ENCODE results near the gene SETD5. TPM values are rescaled to one million over a fixed set of nuclear protein-coding genes. Genes with fewer than 3 reads are reported as not detected.

Gene SETD5
- total RNA-seq, 1 donor from 2014 or later = 123 TPM

DNA sequence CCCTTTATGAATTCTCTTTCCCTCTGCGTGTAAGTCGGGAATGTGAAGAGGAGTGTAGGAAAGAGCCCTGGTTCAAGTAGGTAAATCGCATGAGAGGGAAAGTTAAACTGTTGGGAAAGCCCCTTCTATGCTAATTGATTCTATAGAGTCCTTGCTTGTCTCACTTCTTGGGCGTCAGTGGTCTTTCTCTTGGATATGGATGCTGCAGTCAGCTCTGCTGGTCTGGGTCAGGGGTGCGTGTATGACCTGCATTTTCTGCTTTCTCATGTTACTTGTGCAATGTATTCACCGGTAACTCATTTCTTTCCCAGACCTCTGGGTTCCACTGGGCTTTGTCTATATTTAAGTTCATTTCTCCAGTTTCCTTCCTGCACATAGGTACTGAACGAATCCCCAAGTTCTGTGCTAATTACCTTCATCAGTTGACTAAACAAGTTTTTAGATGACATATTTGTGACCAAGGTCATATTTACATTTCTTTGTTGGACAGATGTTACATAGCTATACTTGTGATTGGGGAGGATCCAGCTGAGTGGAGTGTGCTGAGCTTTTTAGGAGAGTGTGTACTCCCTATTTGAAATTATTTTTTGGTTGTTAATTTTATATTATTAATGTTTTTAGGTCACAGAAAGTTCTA is 1.4 kb downstream of the SETD5 start:
- no peaks in the 10 kb centered on the region for H3K27me3 Mint-ChIP-seq (ENCODE audit: low read depth)
- DNase-seq (ENCODE audit: low spot score) = no peak
- peaks cover 66% of the 10 kb centered on the region for H3K4me1 Mint-ChIP-seq (ENCODE audit: low read depth)
- peak overlapping the region; percentile 98 for H3K4me3 Mint-ChIP-seq (ENCODE audit: unreplicated experiment)
- TF ChIP-seq CTCF (IDR thresholded peaks at IDR 0.05) = no peak
- peaks cover 9% of the 10 kb centered on the region for H3K36me3 Mint-ChIP-seq (ENCODE audit: low read depth)
- H3K9me3 Mint-ChIP-seq (ENCODE audit: low read depth) = no peaks in the 10 kb centered on the region
- peak overlapping the region; percentile 100 for H3K27ac Mint-ChIP-seq (ENCODE audit: unreplicated experiment)

DNA sequence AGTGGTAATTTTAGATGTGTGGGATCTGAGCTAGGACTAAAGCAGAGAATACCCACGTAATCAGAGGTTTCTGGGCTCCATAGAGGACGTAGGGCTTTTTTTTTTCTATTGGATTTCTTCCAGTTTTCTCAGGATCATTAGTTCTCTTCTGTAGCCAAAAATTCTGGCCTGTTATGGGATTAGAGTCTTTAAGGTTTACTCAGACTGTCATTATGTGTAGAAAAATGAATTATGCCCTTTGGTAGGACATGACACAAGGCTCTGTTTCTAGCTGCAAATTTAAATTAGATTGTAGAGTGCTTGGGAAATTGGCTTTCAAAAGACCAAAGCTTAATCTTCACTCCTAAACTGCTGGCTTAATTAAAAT is 1.9 kb downstream of the SETD5 start:
- H3K4me1 Mint-ChIP-seq (ENCODE audit: low read depth) = peaks cover 64% of the 10 kb centered on the region
- peaks cover 9% of the 10 kb centered on the region for H3K36me3 Mint-ChIP-seq (ENCODE audit: low read depth)
- H3K4me3 Mint-ChIP-seq (ENCODE audit: unreplicated experiment) = peak overlapping the region; percentile 98
- no peak for DNase-seq (ENCODE audit: low spot score)
- no peak for TF ChIP-seq CTCF (IDR thresholded peaks at IDR 0.05)
- H3K27ac Mint-ChIP-seq (ENCODE audit: unreplicated experiment) = peak overlapping the region; percentile 100
- no peaks in the 10 kb centered on the region for H3K9me3 Mint-ChIP-seq (ENCODE audit: low read depth)
- no peaks in the 10 kb centered on the region for H3K27me3 Mint-ChIP-seq (ENCODE audit: low read depth)

DNA sequence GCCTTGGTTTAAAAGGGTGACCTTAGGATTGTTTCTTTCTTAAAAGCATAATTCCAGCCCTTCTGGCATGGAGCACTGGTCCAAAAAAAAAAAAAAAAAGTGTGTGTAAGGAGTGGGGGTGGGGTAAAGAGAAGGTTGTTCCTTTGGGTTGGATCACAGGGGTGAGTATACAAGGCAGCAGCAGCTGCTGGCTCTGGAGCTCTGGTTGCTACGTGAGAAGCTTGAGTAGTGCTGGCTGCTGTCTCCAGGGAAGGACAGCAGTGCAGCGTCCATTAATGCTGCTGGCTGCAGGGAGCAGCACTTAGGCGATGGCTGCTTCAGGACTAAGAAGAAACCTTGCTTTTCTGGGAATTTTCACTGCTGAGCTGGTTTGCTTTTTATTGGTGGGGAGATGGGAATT is 2.3 kb downstream of the SETD5 start:
- no peak for DNase-seq (ENCODE audit: low spot score)
- TF ChIP-seq CTCF (IDR thresholded peaks at IDR 0.05) = peak; percentile 63
- Mint-ChIP-seq H3K9me3 (ENCODE audit: low read depth) (no peaks in the 10 kb centered on the region), H3K4me3 (ENCODE audit: unreplicated experiment) (peak overlapping the region; percentile 98), H3K36me3 (ENCODE audit: low read depth) (peaks cover 5% of the 10 kb centered on the region), H3K27ac (ENCODE audit: unreplicated experiment) (peak overlapping the region; percentile 100), H3K4me1 (ENCODE audit: low read depth) (peaks cover 64% of the 10 kb centered on the region), H3K27me3 (ENCODE audit: low read depth) (no peaks in the 10 kb centered on the region)

DNA sequence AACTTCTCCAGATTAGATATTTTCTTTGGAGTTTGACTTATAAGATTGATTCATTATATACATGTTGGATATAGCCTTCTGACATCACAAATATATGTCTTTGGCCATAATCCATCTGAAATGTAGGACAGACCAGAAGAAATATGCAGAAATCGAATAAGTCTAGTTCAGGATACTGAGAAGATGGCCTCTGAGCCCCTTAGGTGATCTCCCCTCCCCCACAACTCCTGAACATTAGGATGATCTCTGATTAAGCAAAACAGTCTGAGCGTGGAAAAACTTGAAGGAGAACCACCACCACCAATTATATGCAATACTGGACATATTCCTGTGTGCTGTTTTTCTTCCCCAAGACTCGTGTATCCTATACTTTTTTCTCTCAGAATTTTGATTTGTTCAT is 3.2 kb downstream of the SETD5 start:
- TF ChIP-seq CTCF (IDR thresholded peaks at IDR 0.05) = no peak
- H3K36me3 Mint-ChIP-seq (ENCODE audit: low read depth) = peaks cover 3% of the 10 kb centered on the region
- H3K27ac Mint-ChIP-seq (ENCODE audit: unreplicated experiment) = peak overlapping the region; percentile 100
- no peak for DNase-seq (ENCODE audit: low spot score)
- no peaks in the 10 kb centered on the region for H3K9me3 Mint-ChIP-seq (ENCODE audit: low read depth)
- no peaks in the 10 kb centered on the region for H3K27me3 Mint-ChIP-seq (ENCODE audit: low read depth)
- H3K4me1 Mint-ChIP-seq (ENCODE audit: low read depth) = peaks cover 63% of the 10 kb centered on the region
- H3K4me3 Mint-ChIP-seq (ENCODE audit: unreplicated experiment) = peak overlapping the region; percentile 98

- peak overlapping the region; percentile 100 for H3K27ac Mint-ChIP-seq (ENCODE audit: unreplicated experiment)
- no peaks in the 10 kb centered on the region for H3K27me3 Mint-ChIP-seq (ENCODE audit: low read depth)
- peak overlapping the region; percentile 54 for H3K4me3 Mint-ChIP-seq (ENCODE audit: unreplicated experiment)
- H3K9me3 Mint-ChIP-seq (ENCODE audit: low read depth) = no peaks in the 10 kb centered on the region
- no peak for TF ChIP-seq CTCF (IDR thresholded peaks at IDR 0.05)
- no peak for DNase-seq (ENCODE audit: low spot score)
- peaks cover 3% of the 10 kb centered on the region for H3K36me3 Mint-ChIP-seq (ENCODE audit: low read depth)
- peaks cover 69% of the 10 kb centered on the region for H3K4me1 Mint-ChIP-seq (ENCODE audit: low read depth)
Observed at GRCh38 chr3:9401986-9402385, 4.6 kb downstream of the SETD5 start.

Measured in chondrocyte (in vitro differentiated cells).